K562 (cell line): ENCODE results near the gene PTPRE. TPM values are rescaled to one million over a fixed set of nuclear protein-coding genes. Genes with fewer than 3 reads are reported as not detected.

ENCODE experiments used
- ATAC-seq: fragments of 200-7000 bp; cut with Tn5 transposase; 3 replicates; pipeline ENCODE4 v1.9.1; 2020; ENCODE audit warnings: moderate library complexity
- BruUV-seq: library from RNA; stranded (reverse); fragments of 400-500 nt; replicated peaks from 2 replicates; lab custom pipeline; 2021; lab: Mats Ljungman, UMichigan
- CTCF ChIA-PET: fragments of 300-600 bp; formaldehyde crosslinking; extraction: SDS; loops from one replicate; lab custom pipeline; 2021; ENCODE audit warnings: low intra/inter-chr PET ratio; lab: Yijun Ruan, JAX
- POLR2A ChIA-PET: fragments of 300-600, 350-650 bp; sonication (Branson Sonifier 250); formaldehyde crosslinking; extraction: SDS; loops from one replicate; lab custom pipeline; 2021; ENCODE audit warnings: antibody characterized with exemption, inconsistent platforms; lab: Yijun Ruan, JAX
- DNase-seq, 4 experiments: peaks; one replicate each; pipeline versions ENCODE4 v3.0.0 to v3.0.0-alpha.2; 2011 to 2018; ENCODE audit warnings: low spot score in 3 of 4, mixed read lengths in 3 of 4; ENCODE audit errors: extremely low read depth in 1 of 4
- FAIRE-seq: peaks from 2 replicates; lab custom pipeline; 2011; peaks lifted over from hg19 to GRCh38; lab: Jason Lieb, UNC
- H2AFZ ChIP-seq: 2 replicates; pipeline ENCODE4 v1.6.0; 2011; ENCODE audit warnings: low read depth, low read length, control low read depth, inconsistent platforms
- H3K27ac ChIP-seq: fragments of 200-600 bp; 3 replicates; pipeline ENCODE4 v1.8.0; 2011; ENCODE audit warnings: low read depth, mild to moderate bottlenecking, control low read depth, inconsistent platforms, low read length, moderate library complexity, mixed read lengths; ENCODE audit errors: extremely low read depth
- H3K27me3 ChIP-seq, 2 experiments: fragments of 300-600 bp in 1 of 2; 2 replicates in 1 of 2; 3 replicates in 1 of 2; pipeline versions ENCODE4 v1.6.0 to v1.8.0; 2011; ENCODE audit warnings: inconsistent platforms in 2 of 2, low read length in 2 of 2, mild to moderate bottlenecking in 1 of 2, mixed read lengths in 1 of 2, moderate library complexity in 1 of 2; ENCODE audit not compliant: control insufficient read depth in 2 of 2, insufficient read depth in 2 of 2
- H3K36me3 ChIP-seq: fragments of 300-600 bp; 3 replicates; pipeline ENCODE4 v1.8.0; 2011; ENCODE audit warnings: mild to moderate bottlenecking, low read length, inconsistent platforms; ENCODE audit not compliant: control insufficient read depth, insufficient read depth
- H3K4me1 ChIP-seq, 2 experiments: fragments of 200-600 bp in 1 of 2; replicated peaks in 1 of 2; 2 replicates in 1 of 2; 3 replicates in 1 of 2; pipeline versions ENCODE4 v1.5.1 to v1.8.0; 2011; ENCODE audit warnings: inconsistent platforms in 2 of 2, low read length in 2 of 2, mild to moderate bottlenecking in 1 of 2, mixed read lengths in 1 of 2, moderate library complexity in 1 of 2; ENCODE audit not compliant: control insufficient read depth in 2 of 2, insufficient read depth in 2 of 2
- H3K4me2 ChIP-seq: 2 replicates; pipeline ENCODE4 v1.6.1; 2011; ENCODE audit warnings: low read length, control low read depth, inconsistent platforms, mixed read lengths; ENCODE audit not compliant: insufficient read depth
- H3K4me3 ChIP-seq: fragments of 200-600 bp; sonication (generic), shearing (Covaris generic); 2 replicates; pipeline ENCODE4 v1.5.1; 2016; ENCODE audit warnings: control low read depth, inconsistent platforms
- H3K79me2 ChIP-seq: fragments of 200-600 bp; 3 replicates; pipeline ENCODE4 v1.8.0; 2011; ENCODE audit warnings: low read length, inconsistent platforms; ENCODE audit not compliant: control insufficient read depth, insufficient read depth
- H3K9ac ChIP-seq, 2 experiments: 2 replicates each; pipeline versions ENCODE4 v1.6.0 to v1.6.1; 2011; ENCODE audit warnings: low read depth in 2 of 2, low read length in 2 of 2, control low read depth in 1 of 2, inconsistent platforms in 1 of 2, mild to moderate bottlenecking in 1 of 2, mixed read lengths in 1 of 2; ENCODE audit not compliant: insufficient read depth in 1 of 2
- H3K9me1 ChIP-seq: one replicate; pipeline ENCODE4 v1.6.0; 2011; ENCODE audit warnings: inconsistent platforms, mild to moderate bottlenecking, low read length, moderate library complexity; ENCODE audit not compliant: control insufficient read depth, insufficient read depth
- H3K9me3 ChIP-seq: replicated peaks from 2 replicates; pipeline ENCODE4 v1.5.1; 2011; ENCODE audit warnings: low read depth, low read length, inconsistent platforms; ENCODE audit not compliant: control insufficient read depth, insufficient read depth
- H4K20me1 ChIP-seq: replicated peaks from 2 replicates; pipeline ENCODE4 v1.6.1; 2011; ENCODE audit warnings: low read length, inconsistent platforms, mixed read lengths; ENCODE audit not compliant: control insufficient read depth, insufficient read depth
- EGR1 ChIP-seq: fragments of 450-650 bp; conservative IDR thresholded peaks from 2 replicates; pipeline ENCODE4 v1.6.1; 2017; ENCODE audit warnings: mild to moderate bottlenecking
- SRSF1 ChIP-seq: fragments of 200-400 bp; formaldehyde crosslinking; IDR thresholded peaks from 2 replicates; pipeline ENCODE4 v1.6.1; 2017; ENCODE audit warnings: mild to moderate bottlenecking, low read depth, low read length, moderate library complexity
- ZFPM2 ChIP-seq: fragments of 250-450 bp; sonication (Bioruptor Pico); IDR thresholded peaks from 2 replicates; pipeline ENCODE4 v1.5.1; 2022; ENCODE audit warnings: mild to moderate bottlenecking
- ZNF212 ChIP-seq: fragments of 450-650 bp; formaldehyde crosslinking; IDR thresholded peaks from 2 replicates; pipeline ENCODE4 v1.4.0; 2020; ENCODE audit warnings: mild to moderate bottlenecking
- ZNF318 ChIP-seq, 2 experiments: fragments of 450-650 bp; IDR thresholded peaks; 2 replicates each; pipeline ENCODE4 v1.6.1; 2016; ENCODE audit warnings: mild to moderate bottlenecking in 2 of 2, borderline replicate concordance in 1 of 2, low read depth in 1 of 2, moderate library complexity in 1 of 2
- ZNF639 ChIP-seq, 2 experiments: fragments of 200-800 bp in 1 of 2; sonication (Bioruptor generic) in 1 of 2; sonication (generic) in 1 of 2; formaldehyde crosslinking in 1 of 2; IDR thresholded peaks in 1 of 2; conservative IDR thresholded peaks in 1 of 2; 2 replicates each; pipeline versions ENCODE4 v1.5.0 to v1.6.1; 2016 to 2020; ENCODE audit warnings: missing compliant biosample characterization in 1 of 2, missing genetic modification characterization in 1 of 2, missing genetic modification reagents in 1 of 2
- WGBS: fragments of 100-300 bp; shearing (Covaris generic); methylation state at CpG from one replicate; pipeline ENCODE4 v1.1.6; 2016; ENCODE audit warnings: low coverage, mixed read lengths; ENCODE audit not compliant: insufficient coverage; ENCODE audit errors: missing lambda C conversion rate; 5-methylcytosine and 5-hydroxymethylcytosine counted together
- in situ Hi-C: fragments of 300-500 bp; cut with MboI; formaldehyde crosslinking; loops from 4 replicates; pipeline ENCODE4 v1.15.0; 2018; ENCODE audit warnings: inconsistent platforms, mixed read lengths
- intact Hi-C: fragments of 100-400 bp; cut with micrococcal nuclease; formaldehyde crosslinking; loops from 2 replicates; pipeline ENCODE4 v1.14.2; 2022
- polyA plus RNA-seq, 8 experiments: library from polyadenylated mRNA; depleted of rRNA in 4 of 8; stranded (reverse) in 5 of 8; unstranded in 3 of 8; fragments of >200 nt; fragmentation: Nextera tagmentation in 2 of 8; fragmentation: Illumina TruSeq in 1 of 8; extraction: Ambion mirVana in 2 of 8; extraction: Trizol in 1 of 8; gene quantifications; 2 replicates each; pipeline versions ENCODE4 v1.2.1 to v1.2.3, GENCODE V29; 2011 to 2014; ENCODE audit warnings: inconsistent platforms in 1 of 8, missing spikeins in 1 of 8
- total RNA-seq, 7 experiments: library from RNA; depleted of rRNA in 6 of 7; stranded (reverse); fragments of >200 nt in 6 of 7; fragmentation: Illumina TruSeq in 2 of 7; extraction: Trizol in 2 of 7; gene quantifications; 2 replicates each; pipeline versions ENCODE4 v1.2.1 to v1.2.3, GENCODE V29; 2011 to 2021; ENCODE audit warnings: low replicate concordance in 1 of 7
- TF ChIP-seq, protein P1 (sequence below): fragments of 250-450 bp; sonication (Bioruptor Pico); IDR thresholded peaks from 2 replicates; pipeline ENCODE4 v1.5.0; 2020; ENCODE audit warnings: mild to moderate bottlenecking
- TF ChIP-seq, protein P2 (sequence below): fragments of 250-450 bp; sonication (Bioruptor Pico); IDR thresholded peaks from 2 replicates; pipeline ENCODE4 v1.4.0; 2020; ENCODE audit warnings: borderline replicate concordance

The PTPRE gene
- total and polyA plus RNA-seq, 9 of the 15 experiments (the other 6 are each of a cell fraction or from before 2014, with no cell fraction given): 0.01 to 0.13 (median 0.04) TPM; not detected in 4

DNA sequence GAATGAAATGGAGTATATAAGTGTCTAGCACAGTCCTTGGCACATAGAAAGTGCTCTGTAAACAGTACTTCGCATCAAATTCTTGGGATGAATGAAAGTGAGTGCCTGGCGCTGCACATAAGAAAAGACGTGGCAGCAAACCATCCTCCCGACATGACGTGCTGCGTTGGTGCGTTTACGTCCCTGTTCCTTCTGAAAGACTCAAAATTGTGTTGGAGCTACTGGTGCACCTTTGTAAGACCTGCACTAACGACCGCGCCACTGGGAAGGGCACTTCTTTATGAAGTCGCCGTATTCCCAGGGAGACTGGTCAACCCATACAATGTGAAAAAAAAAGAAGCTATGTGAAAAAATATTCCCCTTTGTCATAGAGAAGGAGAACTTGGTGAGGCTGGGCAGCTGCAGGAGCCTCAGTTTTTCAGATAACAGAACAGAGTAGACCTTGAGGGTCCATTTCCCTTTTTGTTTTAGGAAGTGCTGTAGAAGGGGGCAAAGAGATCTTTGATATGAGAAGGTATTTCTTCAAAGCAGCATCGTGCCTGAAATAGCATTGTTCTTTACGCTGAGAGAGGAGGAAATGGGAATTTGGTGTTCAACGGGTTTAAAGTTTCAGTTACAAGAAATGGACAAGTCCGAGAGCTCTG is 91.7 kb downstream of the PTPRE start:
- BruUV-seq: no TSS peak
- H3K27me3 ChIP-seq: peaks cover 2 to 30% of the 10 kb centered on the region in 2 experiments; a peak in 4 of 5 replicates
- CTCF ChIA-PET: no interaction called here
- no peaks in the 10 kb centered on the region for H3K4me1 ChIP-seq
- H3K27ac ChIP-seq: no peak overlapping the region
- 0% methylated on average over 16 of the region's 17 CpGs for WGBS
- no peak for FAIRE-seq
- no peak overlapping the region for H3K4me2 ChIP-seq
- intact Hi-C loops: no loop called here
- ATAC-seq: no peak
- POLR2A ChIA-PET: no interaction called here
- H3K4me3 ChIP-seq: no peak overlapping the region
- no peaks in the 10 kb centered on the region for H4K20me1 ChIP-seq
- H3K9me1 ChIP-seq: no peaks in the 10 kb centered on the region
- H3K9ac ChIP-seq: no peak overlapping the region
- no peaks in the 10 kb centered on the region for H3K79me2 ChIP-seq
- H3K36me3 ChIP-seq: no peaks in the 10 kb centered on the region
- in situ Hi-C loops: no loop called here
- H2AFZ ChIP-seq: no peak overlapping the region
- no peak for DNase-seq
- no peaks in the 10 kb centered on the region for H3K9me3 ChIP-seq
- TF ChIP-seq SRSF1 (no peak), ZNF639 (CRISPR knock-in tag; conservative IDR thresholded peaks at IDR 0.05 in 1 of 2, IDR thresholded peaks at IDR 0.05 in 1 of 2) (no peak), EGR1 (no peak), ZNF212 (no peak), ZNF318 (IDR thresholded peaks at IDR 0.05; ENCODE audit: borderline replicate concordance in 1 of 2, low read depth in 1 of 2) (no peak), ZFPM2 (CRISPR knock-in tag) (no peak)
- TF ChIP-seq, protein P1, sequence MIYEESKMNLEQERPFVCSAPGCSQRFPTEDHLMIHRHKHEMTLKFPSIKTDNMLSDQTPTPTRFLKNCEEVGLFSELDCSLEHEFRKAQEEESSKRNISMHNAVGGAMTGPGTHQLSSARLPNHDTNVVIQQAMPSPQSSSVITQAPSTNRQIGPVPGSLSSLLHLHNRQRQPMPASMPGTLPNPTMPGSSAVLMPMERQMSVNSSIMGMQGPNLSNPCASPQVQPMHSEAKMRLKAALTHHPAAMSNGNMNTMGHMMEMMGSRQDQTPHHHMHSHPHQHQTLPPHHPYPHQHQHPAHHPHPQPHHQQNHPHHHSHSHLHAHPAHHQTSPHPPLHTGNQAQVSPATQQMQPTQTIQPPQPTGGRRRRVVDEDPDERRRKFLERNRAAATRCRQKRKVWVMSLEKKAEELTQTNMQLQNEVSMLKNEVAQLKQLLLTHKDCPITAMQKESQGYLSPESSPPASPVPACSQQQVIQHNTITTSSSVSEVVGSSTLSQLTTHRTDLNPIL (CRISPR knock-in tag): no peak
- TF ChIP-seq, protein P2, sequence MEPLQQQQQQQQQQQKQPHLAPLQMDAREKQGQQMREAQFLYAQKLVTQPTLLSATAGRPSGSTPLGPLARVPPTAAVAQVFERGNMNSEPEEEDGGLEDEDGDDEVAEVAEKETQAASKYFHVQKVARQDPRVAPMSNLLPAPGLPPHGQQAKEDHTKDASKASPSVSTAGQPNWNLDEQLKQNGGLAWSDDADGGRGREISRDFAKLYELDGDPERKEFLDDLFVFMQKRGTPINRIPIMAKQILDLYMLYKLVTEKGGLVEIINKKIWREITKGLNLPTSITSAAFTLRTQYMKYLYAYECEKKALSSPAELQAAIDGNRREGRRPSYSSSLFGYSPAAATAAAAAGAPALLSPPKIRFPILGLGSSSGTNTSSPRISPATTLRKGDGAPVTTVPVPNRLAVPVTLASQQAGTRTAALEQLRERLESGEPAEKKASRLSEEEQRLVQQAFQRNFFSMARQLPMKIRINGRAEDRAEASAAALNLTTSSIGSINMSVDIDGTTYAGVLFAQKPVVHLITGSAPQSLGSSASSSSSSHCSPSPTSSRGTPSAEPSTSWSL (CRISPR knock-in tag): no peak
